Neural cell (in vitro differentiated cells): ENCODE data around the gene NXF1. TPM values are rescaled to one million over a fixed set of nuclear protein-coding genes. Genes with fewer than 3 reads are reported as not detected.

Experiments
- H2AFZ ChIP-seq: fragments of 200-600, 300-800 bp; sonication (generic), shearing (Covaris generic); 2 replicates; pipeline ENCODE4 v1.6.0; 2014; ENCODE audit warnings: low read depth, mild to moderate bottlenecking, antibody characterized with exemption, low read length, moderate library complexity
- H3F3A ChIP-seq: fragments of 200-600 bp; shearing (Covaris generic); 2 replicates; pipeline ENCODE4 v1.6.1; 2016; ENCODE audit warnings: mild to moderate bottlenecking, moderate library complexity, mixed read lengths, antibody characterized with exemption, low read length; ENCODE audit not compliant: insufficient read depth, poor library complexity, severe bottlenecking
- H3K27ac ChIP-seq: fragments of 200-600, 300-800 bp; sonication (generic), shearing (Covaris generic); 2 replicates; pipeline ENCODE4 v1.5.1; 2014; ENCODE audit warnings: mild to moderate bottlenecking, low read length, moderate library complexity
- H3K27me3 ChIP-seq: fragments of 300-800, 200-600 bp; sonication (generic), shearing (Covaris generic); 2 replicates; pipeline ENCODE4 v1.6.0; 2014; ENCODE audit warnings: mild to moderate bottlenecking, low read depth, low read length, moderate library complexity; ENCODE audit not compliant: insufficient read depth
- H3K36me3 ChIP-seq: fragments of 300-800, 200-600 bp; sonication (generic), shearing (Covaris generic); 2 replicates; pipeline ENCODE4 v1.5.1; 2014; ENCODE audit warnings: mild to moderate bottlenecking, antibody characterized with exemption, low read length, moderate library complexity; ENCODE audit not compliant: insufficient read depth
- H3K4me2 ChIP-seq: fragments of 300-800, 200-600 bp; sonication (generic), shearing (Covaris generic); 2 replicates; pipeline ENCODE4 v1.6.0; 2014; ENCODE audit warnings: mild to moderate bottlenecking, low read length
- H3K4me3 ChIP-seq: fragments of 300-800, 200-600 bp; sonication (generic), shearing (Covaris generic); 2 replicates; pipeline ENCODE4 v1.5.1; 2014; ENCODE audit warnings: mild to moderate bottlenecking, low read length, moderate library complexity
- H3K79me2 ChIP-seq: fragments of 200-600 bp; shearing (Covaris generic); replicated peaks from 2 replicates; pipeline ENCODE4 v1.6.0; 2014; ENCODE audit warnings: mild to moderate bottlenecking, low read length, moderate library complexity; ENCODE audit not compliant: insufficient read depth
- H3K9ac ChIP-seq: fragments of 300-800, 200-600 bp; sonication (generic), shearing (Covaris generic); 2 replicates; pipeline ENCODE4 v1.6.1; 2016; ENCODE audit warnings: mild to moderate bottlenecking, low read length, mixed read lengths
- H3K9me2 ChIP-seq: fragments of 200-600 bp; shearing (Covaris generic); 2 replicates; pipeline ENCODE4 v1.6.1; 2016; ENCODE audit warnings: mild to moderate bottlenecking, low read length, mixed read lengths; ENCODE audit not compliant: insufficient read depth
- H3K9me3 ChIP-seq: fragments of 200-600, 300-800 bp; sonication (generic), shearing (Covaris generic); 2 replicates; pipeline ENCODE4 v1.6.1; 2016; ENCODE audit warnings: mild to moderate bottlenecking, mixed run types, low read length, moderate library complexity, mixed read lengths
- H4K20me1 ChIP-seq: fragments of 200-600 bp; shearing (Covaris generic); 2 replicates; pipeline ENCODE4 v1.6.1; 2016; ENCODE audit warnings: mild to moderate bottlenecking, mixed run types; ENCODE audit not compliant: insufficient read depth
- CTCF ChIP-seq: fragments of 450-650 bp; IDR thresholded peaks from 2 replicates; pipeline ENCODE4 v1.5.1; 2014; ENCODE audit warnings: antibody characterized with exemption, mild to moderate bottlenecking, moderate library complexity; ENCODE audit not compliant: poor library complexity, severe bottlenecking
- EP300 ChIP-seq: fragments of 450-650 bp; conservative IDR thresholded peaks from 2 replicates; pipeline ENCODE4 v1.6.1; 2014; ENCODE audit warnings: antibody characterized with exemption, mild to moderate bottlenecking, moderate library complexity; ENCODE audit not compliant: poor library complexity, severe bottlenecking
- EZH2 ChIP-seq: fragments of 200-600, 300-800 bp; shearing (Covaris generic), sonication (generic); IDR thresholded peaks from 2 replicates; pipeline ENCODE4 v1.6.1; 2014; ENCODE audit warnings: antibody characterized with exemption, low read length, borderline replicate concordance, mild to moderate bottlenecking; ENCODE audit not compliant: insufficient read depth, poor library complexity, severe bottlenecking
- MXI1 ChIP-seq: fragments of 450-650 bp; conservative IDR thresholded peaks from 2 replicates; pipeline ENCODE4 v1.6.1; 2014; ENCODE audit warnings: antibody characterized with exemption, mild to moderate bottlenecking; ENCODE audit not compliant: poor library complexity, severe bottlenecking
- POLR2AphosphoS5 ChIP-seq: IDR thresholded peaks from 2 replicates; pipeline ENCODE4 v1.6.1; 2012
- RAD21 ChIP-seq: fragments of 450-650 bp; conservative IDR thresholded peaks from 2 replicates; pipeline ENCODE4 v1.6.1; 2014; ENCODE audit warnings: antibody characterized with exemption, mild to moderate bottlenecking, moderate library complexity
- REST ChIP-seq: IDR thresholded peaks from 2 replicates; pipeline ENCODE4 v1.6.1; 2012; ENCODE audit warnings: borderline replicate concordance
- SMC3 ChIP-seq: fragments of 450-650 bp; conservative IDR thresholded peaks from 2 replicates; pipeline ENCODE4 v1.6.1; 2014; ENCODE audit warnings: antibody characterized with exemption, mild to moderate bottlenecking, moderate library complexity; ENCODE audit not compliant: poor library complexity
- TAF1 ChIP-seq: IDR thresholded peaks from 2 replicates; pipeline ENCODE4 v1.6.1; 2012; ENCODE audit warnings: low read depth
- polyA plus RNA-seq: library from polyadenylated mRNA; depleted of rRNA; stranded (reverse); fragments of >200 nt; gene quantifications from 2 replicates; pipeline ENCODE4 v1.2.3, GENCODE V29; 2014

Gene NXF1
- polyA plus RNA-seq, 1 donor from 2014 or later = 26.0 TPM

DNA sequence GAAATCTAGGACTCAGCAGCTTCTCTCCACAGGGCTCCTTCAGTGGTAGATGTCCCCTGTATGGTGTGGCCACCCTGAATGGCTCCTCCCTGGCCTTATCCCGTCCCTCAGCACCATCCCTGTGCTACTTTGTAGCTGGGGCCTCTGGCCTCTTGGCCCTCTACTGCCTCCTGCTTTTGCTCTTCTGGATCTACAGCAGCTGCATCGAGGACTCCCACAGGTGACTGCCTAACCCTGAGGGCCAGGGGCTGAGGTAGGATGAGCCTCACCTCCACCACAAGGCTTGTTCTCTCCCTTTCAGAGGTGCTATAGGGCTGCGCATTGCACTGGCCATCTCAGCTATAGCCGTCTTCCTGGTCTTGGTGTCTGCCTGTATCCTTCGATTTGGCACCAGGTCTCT, 16.2 kb downstream of the NXF1 start:
- Histone ChIP-seq H3K27me3 (no peaks in the 10 kb centered on the region), H4K20me1 (no peaks in the 10 kb centered on the region), H3K4me2 (no peak overlapping the region), H3K9ac (no peak overlapping the region), H3F3A (peaks cover 3% of the 10 kb centered on the region), H3K79me2 (peaks cover 10% of the 10 kb centered on the region), H2AFZ (no peak overlapping the region), H3K36me3 (no peaks in the 10 kb centered on the region), H3K9me3 (no peaks in the 10 kb centered on the region), H3K9me2 (no peaks in the 10 kb centered on the region), H3K4me3 (peak overlapping the region; percentile 21), H3K27ac (no peak overlapping the region)
- TF ChIP-seq RAD21 = no peak
- no peak for TF ChIP-seq SMC3
- TF ChIP-seq TAF1 = no peak
- TF ChIP-seq REST = no peak
- TF ChIP-seq CTCF = no peak
- TF ChIP-seq EP300 = no peak
- no peak for TF ChIP-seq POLR2AphosphoS5

DNA sequence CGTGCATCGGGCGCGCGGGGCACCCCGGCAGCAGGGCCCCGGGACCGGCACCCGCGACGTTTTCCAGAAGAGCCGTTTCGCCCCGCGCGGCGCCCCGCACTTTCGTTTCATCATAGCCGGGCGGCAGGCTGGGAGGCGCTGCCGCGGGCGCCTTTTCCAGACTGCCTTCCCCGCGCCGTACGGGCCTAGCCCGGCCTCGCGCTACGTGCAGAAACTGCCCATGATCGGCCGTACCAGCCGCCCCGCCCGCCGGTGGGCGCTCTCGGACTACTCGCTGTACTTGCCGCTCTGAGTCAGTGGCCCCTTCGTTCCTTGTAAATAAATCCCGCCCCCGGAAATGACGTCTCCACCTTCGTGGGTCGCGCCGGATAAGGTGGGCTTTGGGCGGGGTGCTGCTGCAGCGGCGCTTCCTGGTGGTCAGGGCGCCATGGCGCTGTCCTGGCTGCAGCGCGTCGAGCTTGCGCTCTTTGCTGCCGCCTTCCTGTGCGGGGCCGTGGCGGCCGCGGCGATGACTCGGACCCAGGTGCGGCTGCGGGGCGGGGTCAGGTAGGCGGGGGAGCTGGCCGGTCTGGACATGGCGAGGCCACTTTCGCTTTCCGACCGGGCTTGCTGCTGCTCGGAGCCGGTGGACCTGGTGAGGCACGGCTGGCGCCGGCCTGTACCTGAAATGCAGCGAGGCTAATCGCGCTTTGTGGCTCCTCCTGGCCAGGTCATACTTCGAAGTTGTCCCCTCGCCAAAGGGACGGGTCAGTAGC, 18.1 kb downstream of the NXF1 start, which contains the start of gene TMEM179B:
TSS of gene TMEM179B (plus strand) at position 398 of the 755 bp plus-strand sequence. CDS start at position 428, 30 bp downstream.
- H3K9me2 ChIP-seq = no peaks in the 10 kb centered on the region

More for the DNA sequence above, 18.1 kb downstream of the NXF1 start, which contains the start of gene TMEM179B:
- TF ChIP-seq SMC3 (peak; percentile 52), MXI1 (peak; percentile 87), REST (peak; percentile 69), EZH2 (no peak), POLR2AphosphoS5 (peak; percentile 97), EP300 (peak; percentile 56), RAD21 (peak; percentile 41), CTCF (peak; percentile 59), TAF1 (peak; percentile 66)
- Histone ChIP-seq H3K4me2 (peak within 1 kb of the TSS; percentile 56), H3K9me3 (no peaks in the 10 kb centered on the region), H4K20me1 (no peaks in the 10 kb centered on the region), H3K27me3 (no peaks in the 10 kb centered on the region), H3K9ac (peak within 1 kb of the TSS; percentile 87), H3K79me2 (peaks cover 10% of the 10 kb centered on the region), H2AFZ (peak within 1 kb of the TSS; percentile 63), H3K27ac (peak within 1 kb of the TSS; percentile 88), H3K36me3 (no peaks in the 10 kb centered on the region), H3K4me3 (peak within 1 kb of the TSS; percentile 90), H3F3A (peaks cover 2% of the 10 kb centered on the region)
